ENCODE results near the gene H2BK1.

H2BK1 gene

GRCh38 chr7:151189038-151189437, 21.2 kb downstream of the H2BK1 start:
- Histone ChIP-seq H3K27ac (ENCODE audit: low read length) (no peak overlapping the region), H3K79me2 (ENCODE audit: low read length) (no peaks in the 10 kb centered on the region), H3K4me1 (ENCODE audit: low read length) (no peaks in the 10 kb centered on the region), H4K20me1 (ENCODE audit: insufficient read depth, low read length) (no peaks in the 10 kb centered on the region), H3K9me2 (replicated peaks; ENCODE audit: insufficient read depth, low read length) (no peaks in the 10 kb centered on the region), H3K27me3 (replicated peaks; ENCODE audit: insufficient read depth, low read length) (peaks cover 89% of the 10 kb centered on the region), H3K36me3 (replicated peaks; ENCODE audit: insufficient read depth, low read length) (no peaks in the 10 kb centered on the region), H3K9me3 (replicated peaks; ENCODE audit: insufficient read depth, low read length) (no peaks in the 10 kb centered on the region), H2AFZ (ENCODE audit: low read length) (no peak overlapping the region), H3K9ac (ENCODE audit: low read length) (no peak overlapping the region), H3F3A (ENCODE audit: insufficient read depth, low read length) (no peaks in the 10 kb centered on the region), H3K4me2 (ENCODE audit: low read depth, low read length) (no peak overlapping the region), H3K4me3 (ENCODE audit: low read length) (no peak overlapping the region)
- TF ChIP-seq EZH2phosphoT487 (IDR thresholded peaks at IDR 0.05; ENCODE audit: low read length) (no peak), EZH2 (optimal IDR thresholded peaks at IDR 0.05; ENCODE audit: low read depth, low read length) (no peak), CTCF (IDR thresholded peaks at IDR 0.05; ENCODE audit: low read length) (no peak)
- no peak for DNase-seq

GRCh38 chr7:151188252-151188542, 22.1 kb downstream of the H2BK1 start:
- no peak overlapping the region for H3K4me2 ChIP-seq (ENCODE audit: low read depth, low read length)
- TF ChIP-seq EZH2 (optimal IDR thresholded peaks at IDR 0.05; ENCODE audit: low read depth, low read length) (no peak), CTCF (IDR thresholded peaks at IDR 0.05; ENCODE audit: low read length) (no peak), EZH2phosphoT487 (IDR thresholded peaks at IDR 0.05; ENCODE audit: low read length) (no peak)

GRCh38 chr7:151187409-151188251, 22.7 kb downstream of the H2BK1 start:
- Histone ChIP-seq H3K79me2 (ENCODE audit: low read length) (no peaks in the 10 kb centered on the region), H3K4me2 (ENCODE audit: low read depth, low read length) (no peak overlapping the region), H3K4me3 (ENCODE audit: low read length) (no peak overlapping the region), H3K9me3 (replicated peaks; ENCODE audit: insufficient read depth, low read length) (no peaks in the 10 kb centered on the region), H3K27me3 (replicated peaks; ENCODE audit: insufficient read depth, low read length) (peaks cover 87% of the 10 kb centered on the region), H3F3A (ENCODE audit: insufficient read depth, low read length) (no peaks in the 10 kb centered on the region), H3K4me1 (ENCODE audit: low read length) (no peaks in the 10 kb centered on the region), H3K36me3 (replicated peaks; ENCODE audit: insufficient read depth, low read length) (no peaks in the 10 kb centered on the region), H4K20me1 (ENCODE audit: insufficient read depth, low read length) (no peaks in the 10 kb centered on the region), H3K9ac (ENCODE audit: low read length) (no peak overlapping the region), H3K27ac (ENCODE audit: low read length) (no peak overlapping the region), H3K9me2 (replicated peaks; ENCODE audit: insufficient read depth, low read length) (no peaks in the 10 kb centered on the region), H2AFZ (ENCODE audit: low read length) (no peak overlapping the region)
- DNase-seq: no peak
- TF ChIP-seq CTCF (IDR thresholded peaks at IDR 0.05; ENCODE audit: low read length) (no peak), EZH2 (optimal IDR thresholded peaks at IDR 0.05; ENCODE audit: low read depth, low read length) (no peak), EZH2phosphoT487 (IDR thresholded peaks at IDR 0.05; ENCODE audit: low read length) (no peak)

More at GRCh38 chr7:151188252-151188542, 22.1 kb downstream of the H2BK1 start:
- H2AFZ ChIP-seq (ENCODE audit: low read length): no peak overlapping the region
- no peaks in the 10 kb centered on the region for H4K20me1 ChIP-seq (ENCODE audit: insufficient read depth, low read length)
- H3K36me3 ChIP-seq (replicated peaks; ENCODE audit: insufficient read depth, low read length): no peaks in the 10 kb centered on the region
- H3K27me3 ChIP-seq (replicated peaks; ENCODE audit: insufficient read depth, low read length): peaks cover 87% of the 10 kb centered on the region
- H3K27ac ChIP-seq (ENCODE audit: low read length): no peak overlapping the region
- no peaks in the 10 kb centered on the region for H3K9me2 ChIP-seq (replicated peaks; ENCODE audit: insufficient read depth, low read length)
- no peaks in the 10 kb centered on the region for H3F3A ChIP-seq (ENCODE audit: insufficient read depth, low read length)
- H3K4me1 ChIP-seq (ENCODE audit: low read length): no peaks in the 10 kb centered on the region
- H3K79me2 ChIP-seq (ENCODE audit: low read length): no peaks in the 10 kb centered on the region
- no peaks in the 10 kb centered on the region for H3K9me3 ChIP-seq (replicated peaks; ENCODE audit: insufficient read depth, low read length)
- H3K4me3 ChIP-seq (ENCODE audit: low read length): no peak overlapping the region
- H3K9ac ChIP-seq (ENCODE audit: low read length): no peak overlapping the region
- no peak for DNase-seq

Measured in MM.1S (cell line).